ENCODE results near the gene ERVW-1. TPM values are rescaled to one million over a fixed set of nuclear protein-coding genes. Genes with fewer than 3 reads are reported as not detected.

The ERVW-1 gene
- total RNA-seq, 1 experiment from 2014 or later, result not detected

GRCh38 chr7:92508946-92509345, 31.2 kb upstream of the ERVW-1 start:
- ATAC-seq (no peak), DNase-seq (ENCODE audit: low read depth, low spot score) (no peak)
- CTCF ChIA-PET, result no interaction called here
- Histone ChIP-seq H3K9me3 (ENCODE audit: control insufficient read depth, insufficient read depth, low read depth, low read length) (no peaks in the 10 kb centered on the region), H3K27me3 (ENCODE audit: control insufficient read depth, insufficient read depth, low read length) (no peaks in the 10 kb centered on the region), H3K27ac (ENCODE audit: low read length) (no peak overlapping the region), H3K36me3 (ENCODE audit: control insufficient read depth, insufficient read depth, low read length) (no peaks in the 10 kb centered on the region), H3K4me3 (ENCODE audit: low read depth in 2 of 2, low read length in 2 of 2) (no peak overlapping the region), H3K4me1 (ENCODE audit: control insufficient read depth, insufficient read depth, low read length) (no peaks in the 10 kb centered on the region)
- BruUV-seq (replicated peaks), result no TSS peak
- TF ChIP-seq POLR2AphosphoS5 (IDR thresholded peaks at IDR 0.05; ENCODE audit: low read depth, low read length), result no peak
- no peak for TF ChIP-seq CTCF (IDR thresholded peaks at IDR 0.05)
- no peak for TF ChIP-seq REST (IDR thresholded peaks at IDR 0.05; ENCODE audit: insufficient read depth in 1 of 2, low read depth in 2 of 2, low read length in 1 of 2)
- no peak for TF ChIP-seq SIN3A (IDR thresholded peaks at IDR 0.05; ENCODE audit: borderline replicate concordance, insufficient read depth, low read depth, low read length)
- TF ChIP-seq TCF7L2 (IDR thresholded peaks at IDR 0.05; ENCODE audit: low read depth, low read length), result no peak
- POLR2A ChIA-PET, result interaction anchor here (0.7 kb wide), 1 partner anchor 20 kb away, joined by 6 read pairs; no protein-coding TSS in a partner anchor
- in situ Hi-C loops (cut with HindIII; ENCODE audit: low pct_unique_long_range_greater_than_20kb, low sequenced_read_pairs) (no loop called here), intact Hi-C loops (cut with micrococcal nuclease; ENCODE audit: unreplicated experiment) (no loop called here)

GRCh38 chr7:92506363-92506762, 28.6 kb upstream of the ERVW-1 start:
- TF ChIP-seq POLR2AphosphoS5 (IDR thresholded peaks at IDR 0.05; ENCODE audit: low read depth, low read length) (no peak), SIN3A (IDR thresholded peaks at IDR 0.05; ENCODE audit: borderline replicate concordance, insufficient read depth, low read depth, low read length) (no peak), TCF7L2 (IDR thresholded peaks at IDR 0.05; ENCODE audit: low read depth, low read length) (no peak), REST (IDR thresholded peaks at IDR 0.05; ENCODE audit: insufficient read depth in 1 of 2, low read depth in 2 of 2, low read length in 1 of 2) (no peak), CTCF (IDR thresholded peaks at IDR 0.05) (no peak)
- no peak for ATAC-seq
- intact Hi-C loops (cut with micrococcal nuclease; ENCODE audit: unreplicated experiment) (no loop called here), in situ Hi-C loops (cut with HindIII; ENCODE audit: low pct_unique_long_range_greater_than_20kb, low sequenced_read_pairs) (no loop called here)
- no peak overlapping the region for H3K4me3 ChIP-seq (ENCODE audit: low read depth in 2 of 2, low read length in 2 of 2)
- H3K36me3 ChIP-seq (ENCODE audit: control insufficient read depth, insufficient read depth, low read length), result peaks cover 2% of the 10 kb centered on the region; the same call in 1 of the 2 replicates
- no peak for DNase-seq (ENCODE audit: low read depth, low spot score)
- POLR2A ChIA-PET, result no interaction called here
- no peak overlapping the region for H3K27ac ChIP-seq (ENCODE audit: low read length)
- BruUV-seq (replicated peaks), result no TSS peak
- H3K4me1 ChIP-seq (ENCODE audit: control insufficient read depth, insufficient read depth, low read length), result no peaks in the 10 kb centered on the region
- no peaks in the 10 kb centered on the region for H3K9me3 ChIP-seq (ENCODE audit: control insufficient read depth, insufficient read depth, low read depth, low read length)
- no peaks in the 10 kb centered on the region for H3K27me3 ChIP-seq (ENCODE audit: control insufficient read depth, insufficient read depth, low read length)
- CTCF ChIA-PET, result no interaction called here

Data from Panc1 (cell line).